HG03175 (cell line): Measurements from ENCODE around the gene SLC22A23.

Source experiments
- ATAC-seq: cut with Tn5 transposase; IDR thresholded peaks from one replicate; pipeline ENCODE4 v1.9.1; 2021; ENCODE audit warnings: mild to moderate bottlenecking, moderate library complexity; ENCODE audit not compliant: unreplicated experiment

The SLC22A23 gene

GRCh38 chr6:3423439-3424184 lies 33.2 kb downstream of the SLC22A23 start:
- no peak for ATAC-seq

GRCh38 chr6:3422435-3423070 lies 34.3 kb downstream of the SLC22A23 start:
- no peak for ATAC-seq

- ATAC-seq, result no peak
Measured at GRCh38 chr6:3421791-3422434, 34.9 kb downstream of the SLC22A23 start.

- no peak for ATAC-seq
Measured at GRCh38 chr6:3421143-3421542, 35.7 kb downstream of the SLC22A23 start.

- no peak for ATAC-seq
Measured at GRCh38 chr6:3419624-3420272, 37.1 kb downstream of the SLC22A23 start.

GRCh38 chr6:3418496-3419060 lies 38.3 kb downstream of the SLC22A23 start:
- no peak for ATAC-seq

- no peak for ATAC-seq
Measured at GRCh38 chr6:3417473-3417872, 39.4 kb downstream of the SLC22A23 start.

GRCh38 chr6:3415490-3415889 lies 41.4 kb downstream of the SLC22A23 start:
- ATAC-seq, result no peak

GRCh38 chr6:3415082-3415453 lies 41.8 kb downstream of the SLC22A23 start:
- ATAC-seq, result no peak

- no peak for ATAC-seq
Measured at GRCh38 chr6:3414327-3415081, 42.3 kb downstream of the SLC22A23 start.

GRCh38 chr6:3413592-3413991 lies 43.3 kb downstream of the SLC22A23 start:
- ATAC-seq, result no peak

- no peak for ATAC-seq
Measured at GRCh38 chr6:3412779-3413500, 43.9 kb downstream of the SLC22A23 start.

- no peak for ATAC-seq
Measured at GRCh38 chr6:3411967-3412778, 44.7 kb downstream of the SLC22A23 start.

- no peak for ATAC-seq
Measured at GRCh38 chr6:3410385-3411360, 46.2 kb downstream of the SLC22A23 start.

GRCh38 chr6:3409699-3410384 lies 47.0 kb downstream of the SLC22A23 start:
- no peak for ATAC-seq

- ATAC-seq, result no peak
Measured at GRCh38 chr6:3408665-3409064, 48.2 kb downstream of the SLC22A23 start.

GRCh38 chr6:3407840-3408239 lies 49.0 kb downstream of the SLC22A23 start:
- ATAC-seq, result no peak
